Epidermal melanocyte (primary cell): ENCODE data around the gene NRBF2.
"Not testable (repeated sequence)": the region's sequence is repeated elsewhere in the genome, so short reads cannot be mapped to it uniquely, and the experiment has no call there.

Experiments used
- DNase-seq: peaks from one replicate; pipeline ENCODE4 v3.0.0; 2011; ENCODE audit warnings: low spot score; ENCODE audit not compliant: insufficient read length

NRBF2 gene

GRCh38 chr10:63116452-63117072 is 16.6 kb upstream of the NRBF2 start:
- no peak for DNase-seq

GRCh38 chr10:63119041-63119440 is 14.1 kb upstream of the NRBF2 start:
- no peak for DNase-seq

GRCh38 chr10:63120554-63120953 is 12.6 kb upstream of the NRBF2 start:
- no peak for DNase-seq

- no peak for DNase-seq
These were observed 9.3 kb upstream of the NRBF2 start for GRCh38 chr10:63123727-63124362.

GRCh38 chr10:63125459-63125858 is 7.7 kb upstream of the NRBF2 start:
- no peak for DNase-seq

- no peak for DNase-seq
These were observed 4.7 kb upstream of the NRBF2 start for GRCh38 chr10:63128443-63128842.

GRCh38 chr10:63129888-63130287 is 3.2 kb upstream of the NRBF2 start:
- no peak for DNase-seq

- DNase-seq = no peak
These were observed 475 bp upstream of the NRBF2 start for GRCh38 chr10:63132651-63133055.

GRCh38 chr10:63133821-63134557 is 861 bp downstream of the NRBF2 start:
- no peak for DNase-seq

GRCh38 chr10:63137306-63137705 is 4.2 kb downstream of the NRBF2 start:
- no peak for DNase-seq

GRCh38 chr10:63140077-63140476 is 6.9 kb downstream of the NRBF2 start:
- DNase-seq = no peak

GRCh38 chr10:63142136-63142535 is 9.0 kb downstream of the NRBF2 start:
- DNase-seq = no peak

GRCh38 chr10:63143987-63144386 is 10.9 kb downstream of the NRBF2 start:
- DNase-seq = no peak

- DNase-seq = no peak
These were observed 12.7 kb downstream of the NRBF2 start for GRCh38 chr10:63145782-63146181.

- DNase-seq = no peak
These were observed 13.4 kb downstream of the NRBF2 start for GRCh38 chr10:63146503-63146902.

- no peak for DNase-seq
These were observed 17.6 kb downstream of the NRBF2 start for GRCh38 chr10:63150745-63151144.

GRCh38 chr10:63153868-63154545 is 20.9 kb downstream of the NRBF2 start:
- DNase-seq = not testable (repeated sequence)

GRCh38 chr10:63154546-63155387 is 21.6 kb downstream of the NRBF2 start:
- DNase-seq = no peak

- DNase-seq = no peak
These were observed 22.4 kb downstream of the NRBF2 start for GRCh38 chr10:63155388-63156020.

GRCh38 chr10:63156236-63156635 is 23.1 kb downstream of the NRBF2 start:
- DNase-seq = no peak
